ENCODE results near the gene NFKBIA. TPM values are rescaled to one million over a fixed set of nuclear protein-coding genes. Genes with fewer than 3 reads are reported as not detected.

Gene NFKBIA
- total and polyA plus RNA-seq, 2 of the 8 experiments (the other 6 are each of a cell fraction or from before 2014, with no cell fraction given) = 25.9 to 49.7 TPM

- TF ChIP-seq, protein P1, sequence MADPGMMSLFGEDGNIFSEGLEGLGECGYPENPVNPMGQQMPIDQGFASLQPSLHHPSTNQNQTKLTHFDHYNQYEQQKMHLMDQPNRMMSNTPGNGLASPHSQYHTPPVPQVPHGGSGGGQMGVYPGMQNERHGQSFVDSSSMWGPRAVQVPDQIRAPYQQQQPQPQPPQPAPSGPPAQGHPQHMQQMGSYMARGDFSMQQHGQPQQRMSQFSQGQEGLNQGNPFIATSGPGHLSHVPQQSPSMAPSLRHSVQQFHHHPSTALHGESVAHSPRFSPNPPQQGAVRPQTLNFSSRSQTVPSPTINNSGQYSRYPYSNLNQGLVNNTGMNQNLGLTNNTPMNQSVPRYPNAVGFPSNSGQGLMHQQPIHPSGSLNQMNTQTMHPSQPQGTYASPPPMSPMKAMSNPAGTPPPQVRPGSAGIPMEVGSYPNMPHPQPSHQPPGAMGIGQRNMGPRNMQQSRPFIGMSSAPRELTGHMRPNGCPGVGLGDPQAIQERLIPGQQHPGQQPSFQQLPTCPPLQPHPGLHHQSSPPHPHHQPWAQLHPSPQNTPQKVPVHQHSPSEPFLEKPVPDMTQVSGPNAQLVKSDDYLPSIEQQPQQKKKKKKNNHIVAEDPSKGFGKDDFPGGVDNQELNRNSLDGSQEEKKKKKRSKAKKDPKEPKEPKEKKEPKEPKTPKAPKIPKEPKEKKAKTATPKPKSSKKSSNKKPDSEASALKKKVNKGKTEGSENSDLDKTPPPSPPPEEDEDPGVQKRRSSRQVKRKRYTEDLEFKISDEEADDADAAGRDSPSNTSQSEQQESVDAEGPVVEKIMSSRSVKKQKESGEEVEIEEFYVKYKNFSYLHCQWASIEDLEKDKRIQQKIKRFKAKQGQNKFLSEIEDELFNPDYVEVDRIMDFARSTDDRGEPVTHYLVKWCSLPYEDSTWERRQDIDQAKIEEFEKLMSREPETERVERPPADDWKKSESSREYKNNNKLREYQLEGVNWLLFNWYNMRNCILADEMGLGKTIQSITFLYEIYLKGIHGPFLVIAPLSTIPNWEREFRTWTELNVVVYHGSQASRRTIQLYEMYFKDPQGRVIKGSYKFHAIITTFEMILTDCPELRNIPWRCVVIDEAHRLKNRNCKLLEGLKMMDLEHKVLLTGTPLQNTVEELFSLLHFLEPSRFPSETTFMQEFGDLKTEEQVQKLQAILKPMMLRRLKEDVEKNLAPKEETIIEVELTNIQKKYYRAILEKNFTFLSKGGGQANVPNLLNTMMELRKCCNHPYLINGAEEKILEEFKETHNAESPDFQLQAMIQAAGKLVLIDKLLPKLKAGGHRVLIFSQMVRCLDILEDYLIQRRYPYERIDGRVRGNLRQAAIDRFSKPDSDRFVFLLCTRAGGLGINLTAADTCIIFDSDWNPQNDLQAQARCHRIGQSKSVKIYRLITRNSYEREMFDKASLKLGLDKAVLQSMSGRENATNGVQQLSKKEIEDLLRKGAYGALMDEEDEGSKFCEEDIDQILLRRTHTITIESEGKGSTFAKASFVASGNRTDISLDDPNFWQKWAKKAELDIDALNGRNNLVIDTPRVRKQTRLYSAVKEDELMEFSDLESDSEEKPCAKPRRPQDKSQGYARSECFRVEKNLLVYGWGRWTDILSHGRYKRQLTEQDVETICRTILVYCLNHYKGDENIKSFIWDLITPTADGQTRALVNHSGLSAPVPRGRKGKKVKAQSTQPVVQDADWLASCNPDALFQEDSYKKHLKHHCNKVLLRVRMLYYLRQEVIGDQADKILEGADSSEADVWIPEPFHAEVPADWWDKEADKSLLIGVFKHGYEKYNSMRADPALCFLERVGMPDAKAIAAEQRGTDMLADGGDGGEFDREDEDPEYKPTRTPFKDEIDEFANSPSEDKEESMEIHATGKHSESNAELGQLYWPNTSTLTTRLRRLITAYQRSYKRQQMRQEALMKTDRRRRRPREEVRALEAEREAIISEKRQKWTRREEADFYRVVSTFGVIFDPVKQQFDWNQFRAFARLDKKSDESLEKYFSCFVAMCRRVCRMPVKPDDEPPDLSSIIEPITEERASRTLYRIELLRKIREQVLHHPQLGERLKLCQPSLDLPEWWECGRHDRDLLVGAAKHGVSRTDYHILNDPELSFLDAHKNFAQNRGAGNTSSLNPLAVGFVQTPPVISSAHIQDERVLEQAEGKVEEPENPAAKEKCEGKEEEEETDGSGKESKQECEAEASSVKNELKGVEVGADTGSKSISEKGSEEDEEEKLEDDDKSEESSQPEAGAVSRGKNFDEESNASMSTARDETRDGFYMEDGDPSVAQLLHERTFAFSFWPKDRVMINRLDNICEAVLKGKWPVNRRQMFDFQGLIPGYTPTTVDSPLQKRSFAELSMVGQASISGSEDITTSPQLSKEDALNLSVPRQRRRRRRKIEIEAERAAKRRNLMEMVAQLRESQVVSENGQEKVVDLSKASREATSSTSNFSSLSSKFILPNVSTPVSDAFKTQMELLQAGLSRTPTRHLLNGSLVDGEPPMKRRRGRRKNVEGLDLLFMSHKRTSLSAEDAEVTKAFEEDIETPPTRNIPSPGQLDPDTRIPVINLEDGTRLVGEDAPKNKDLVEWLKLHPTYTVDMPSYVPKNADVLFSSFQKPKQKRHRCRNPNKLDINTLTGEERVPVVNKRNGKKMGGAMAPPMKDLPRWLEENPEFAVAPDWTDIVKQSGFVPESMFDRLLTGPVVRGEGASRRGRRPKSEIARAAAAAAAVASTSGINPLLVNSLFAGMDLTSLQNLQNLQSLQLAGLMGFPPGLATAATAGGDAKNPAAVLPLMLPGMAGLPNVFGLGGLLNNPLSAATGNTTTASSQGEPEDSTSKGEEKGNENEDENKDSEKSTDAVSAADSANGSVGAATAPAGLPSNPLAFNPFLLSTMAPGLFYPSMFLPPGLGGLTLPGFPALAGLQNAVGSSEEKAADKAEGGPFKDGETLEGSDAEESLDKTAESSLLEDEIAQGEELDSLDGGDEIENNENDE (IDR thresholded peaks at IDR 0.05; ENCODE audit: insufficient replicate concordance, low read length) = no peak
- TF ChIP-seq TAF7 (optimal IDR thresholded peaks at IDR 0.05; ENCODE audit: borderline replicate concordance, low read depth, low read length) = no peak
Measured at GRCh38 chr14:35369701-35370191, 34.8 kb downstream of the NFKBIA start (continued).

All from H1 (cell line).